Gastrocnemius medialis (tissue), 4 donors: ENCODE data around the gene SSR2.

Source experiments
- POLR2A ChIP-seq, 2 donors: fragments of 450-650 bp; IDR thresholded peaks; one replicate each; pipeline ENCODE4 v1.6.1; 2017; ENCODE audit warnings: antibody characterized with exemption in 2 of 2, mild to moderate bottlenecking in 2 of 2, moderate library complexity in 2 of 2
- TF ChIP-seq, protein P1 (sequence below), 5 experiments: fragments of 450-650 bp in 3 of 5; fragments of 200-600 bp in 2 of 5; sonication (generic) in 2 of 5; IDR thresholded peaks in 4 of 5; conservative IDR thresholded peaks in 1 of 5; 1 replicate in 4 of 5; 2 replicates in 1 of 5; pipeline ENCODE4 v1.5.1; 2016 to 2019; ENCODE audit warnings: antibody characterized with exemption in 5 of 5, mild to moderate bottlenecking in 3 of 5, moderate library complexity in 3 of 5

DNA sequence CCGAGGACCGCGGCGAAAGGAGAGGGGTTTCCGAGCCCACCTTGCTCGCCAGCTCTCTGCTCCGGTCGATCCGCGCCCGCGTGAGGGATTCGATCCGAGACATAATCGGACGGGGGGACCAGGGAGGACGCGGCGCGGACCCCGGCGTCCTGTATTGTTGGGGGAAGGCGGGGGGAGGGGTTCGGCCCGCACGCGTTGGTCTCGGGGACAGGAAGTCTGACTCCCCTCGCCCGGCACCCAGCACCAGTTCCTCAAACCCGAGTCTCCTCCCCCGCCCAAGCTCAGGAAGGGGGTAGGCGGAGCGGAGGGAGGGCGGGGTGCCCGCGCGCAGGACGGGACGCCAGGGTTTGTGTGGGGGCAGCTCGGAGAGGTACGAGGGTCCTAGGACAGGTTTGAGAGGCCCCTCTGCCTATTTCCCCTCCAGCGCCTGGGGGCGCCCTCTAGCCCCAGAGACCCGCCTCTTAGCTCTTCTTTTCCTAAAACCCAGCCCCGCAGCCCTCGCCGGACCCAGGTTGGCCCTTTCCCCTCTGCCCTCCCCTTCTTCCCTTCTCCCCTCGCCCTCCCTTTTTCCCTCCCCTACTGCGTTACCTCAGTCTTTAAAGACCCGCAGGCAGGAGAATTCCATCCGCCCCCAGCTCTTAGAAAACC lies 42.3 kb downstream of the SSR2 start, which contains the start of gene ARHGEF2:
- TF ChIP-seq, protein P1, sequence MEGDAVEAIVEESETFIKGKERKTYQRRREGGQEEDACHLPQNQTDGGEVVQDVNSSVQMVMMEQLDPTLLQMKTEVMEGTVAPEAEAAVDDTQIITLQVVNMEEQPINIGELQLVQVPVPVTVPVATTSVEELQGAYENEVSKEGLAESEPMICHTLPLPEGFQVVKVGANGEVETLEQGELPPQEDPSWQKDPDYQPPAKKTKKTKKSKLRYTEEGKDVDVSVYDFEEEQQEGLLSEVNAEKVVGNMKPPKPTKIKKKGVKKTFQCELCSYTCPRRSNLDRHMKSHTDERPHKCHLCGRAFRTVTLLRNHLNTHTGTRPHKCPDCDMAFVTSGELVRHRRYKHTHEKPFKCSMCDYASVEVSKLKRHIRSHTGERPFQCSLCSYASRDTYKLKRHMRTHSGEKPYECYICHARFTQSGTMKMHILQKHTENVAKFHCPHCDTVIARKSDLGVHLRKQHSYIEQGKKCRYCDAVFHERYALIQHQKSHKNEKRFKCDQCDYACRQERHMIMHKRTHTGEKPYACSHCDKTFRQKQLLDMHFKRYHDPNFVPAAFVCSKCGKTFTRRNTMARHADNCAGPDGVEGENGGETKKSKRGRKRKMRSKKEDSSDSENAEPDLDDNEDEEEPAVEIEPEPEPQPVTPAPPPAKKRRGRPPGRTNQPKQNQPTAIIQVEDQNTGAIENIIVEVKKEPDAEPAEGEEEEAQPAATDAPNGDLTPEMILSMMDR (IDR thresholded peaks at IDR 0.05 in 4 of 5, conservative IDR thresholded peaks at IDR 0.05 in 1 of 5) = peak in 2 of 5 experiments; percentile 26 to 48
- peak; percentile 74 to 78 for TF ChIP-seq POLR2A (IDR thresholded peaks at IDR 0.05)
